RCC 7860 (cell line): ENCODE results near the gene CSF3.

Source experiments
- DNase-seq: peaks from one replicate; pipeline ENCODE4 v3.0.0-alpha.2; 2015; ENCODE audit warnings: low spot score
- FAIRE-seq: peaks from 2 replicates; lab custom pipeline; 2012; peaks lifted over from hg19 to GRCh38; lab: Jason Lieb, UNC

The CSF3 gene

DNA sequence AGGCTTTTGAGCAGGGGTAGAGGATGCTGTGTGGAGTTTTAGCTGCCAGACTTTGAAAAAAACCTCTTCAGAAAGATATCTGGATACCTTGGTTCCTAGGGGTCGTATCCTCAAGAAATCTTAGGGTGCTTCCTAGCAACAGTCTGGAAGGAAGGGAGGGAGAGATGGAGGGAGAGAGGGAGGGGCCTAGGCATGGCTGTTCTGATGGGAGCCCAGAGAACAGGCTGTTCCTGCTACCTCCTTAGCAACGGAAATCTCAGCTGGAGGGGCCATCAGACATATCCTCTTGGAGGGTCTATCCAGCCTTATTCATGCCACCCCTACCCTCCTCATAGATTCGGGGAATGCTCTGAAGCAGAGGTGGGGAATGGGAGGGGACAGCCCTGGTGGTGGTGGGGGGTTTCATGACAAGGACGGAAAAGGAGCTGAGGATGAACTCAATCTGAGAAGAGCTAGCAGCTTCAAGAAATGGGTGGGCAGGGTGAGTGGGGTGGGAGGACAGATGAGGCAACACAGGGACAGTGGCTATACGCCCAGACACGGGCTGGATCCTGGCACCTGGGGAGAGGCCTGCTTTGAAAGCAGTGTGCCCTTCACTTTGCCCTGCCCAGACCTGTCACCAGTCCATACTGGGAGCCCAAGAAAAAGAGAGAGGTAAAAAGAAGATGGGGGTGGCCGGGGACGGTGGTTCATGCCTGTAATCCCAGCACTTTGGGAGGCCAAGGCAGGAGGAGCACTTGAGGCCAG is 44.7 kb downstream of the CSF3 start:
- DNase-seq (no peak), FAIRE-seq (no peak)

DNA sequence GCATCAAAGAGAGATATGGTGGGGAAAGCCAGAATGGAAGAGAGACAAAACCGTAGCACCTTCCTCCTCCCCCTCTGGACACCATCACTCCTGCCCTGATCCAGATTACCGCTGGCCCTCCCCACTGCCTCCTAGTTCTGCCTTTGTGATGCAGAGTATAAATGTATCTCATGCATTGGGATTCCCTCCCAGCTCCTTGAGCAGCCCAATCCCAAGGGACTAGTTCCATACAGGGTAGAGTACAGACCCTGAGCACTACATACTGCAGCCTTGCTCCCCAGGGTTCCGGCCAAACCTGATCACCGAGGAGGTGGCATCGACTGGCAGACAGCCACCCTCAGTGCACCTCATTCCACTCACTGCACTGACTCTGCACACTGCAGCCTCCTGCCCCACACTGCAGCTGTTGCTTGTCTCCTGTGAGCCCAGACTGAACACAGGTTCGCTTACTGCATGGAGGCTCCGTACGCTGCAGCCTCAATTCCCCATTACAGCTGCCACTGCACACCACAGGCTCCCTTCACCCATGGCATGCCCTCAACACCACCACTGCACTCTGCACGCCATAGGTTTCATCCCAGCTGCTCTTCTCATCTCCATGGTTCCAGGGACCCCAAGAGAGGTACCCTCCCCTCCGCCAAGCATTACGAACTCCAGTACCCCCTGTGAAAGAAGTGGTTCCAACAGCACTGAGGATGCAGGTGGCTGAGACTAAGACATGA is 45.8 kb downstream of the CSF3 start:
- DNase-seq (no peak), FAIRE-seq (no peak)

DNA sequence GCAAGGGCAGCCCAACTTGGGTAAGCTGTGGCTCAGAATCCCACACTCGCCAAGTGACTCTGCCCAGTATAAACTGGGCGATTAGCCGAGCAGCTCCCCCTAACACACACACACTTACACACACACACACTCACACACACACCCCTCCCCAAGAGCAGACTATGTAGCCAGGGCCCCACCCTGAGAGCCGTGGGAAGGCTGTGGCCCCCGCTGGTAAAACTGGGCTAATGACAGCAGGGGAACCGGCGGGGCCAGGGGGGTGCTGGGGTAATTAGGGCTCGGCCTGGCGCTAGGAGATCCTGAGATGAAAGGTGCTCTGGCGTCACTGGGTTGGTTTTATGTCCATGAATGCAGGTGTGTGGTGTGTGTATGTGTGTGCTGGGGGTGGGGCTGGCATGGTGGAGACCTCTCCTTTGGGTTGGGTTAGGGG is 46.4 kb downstream of the CSF3 start:
- DNase-seq (no peak), FAIRE-seq (no peak)

DNA sequence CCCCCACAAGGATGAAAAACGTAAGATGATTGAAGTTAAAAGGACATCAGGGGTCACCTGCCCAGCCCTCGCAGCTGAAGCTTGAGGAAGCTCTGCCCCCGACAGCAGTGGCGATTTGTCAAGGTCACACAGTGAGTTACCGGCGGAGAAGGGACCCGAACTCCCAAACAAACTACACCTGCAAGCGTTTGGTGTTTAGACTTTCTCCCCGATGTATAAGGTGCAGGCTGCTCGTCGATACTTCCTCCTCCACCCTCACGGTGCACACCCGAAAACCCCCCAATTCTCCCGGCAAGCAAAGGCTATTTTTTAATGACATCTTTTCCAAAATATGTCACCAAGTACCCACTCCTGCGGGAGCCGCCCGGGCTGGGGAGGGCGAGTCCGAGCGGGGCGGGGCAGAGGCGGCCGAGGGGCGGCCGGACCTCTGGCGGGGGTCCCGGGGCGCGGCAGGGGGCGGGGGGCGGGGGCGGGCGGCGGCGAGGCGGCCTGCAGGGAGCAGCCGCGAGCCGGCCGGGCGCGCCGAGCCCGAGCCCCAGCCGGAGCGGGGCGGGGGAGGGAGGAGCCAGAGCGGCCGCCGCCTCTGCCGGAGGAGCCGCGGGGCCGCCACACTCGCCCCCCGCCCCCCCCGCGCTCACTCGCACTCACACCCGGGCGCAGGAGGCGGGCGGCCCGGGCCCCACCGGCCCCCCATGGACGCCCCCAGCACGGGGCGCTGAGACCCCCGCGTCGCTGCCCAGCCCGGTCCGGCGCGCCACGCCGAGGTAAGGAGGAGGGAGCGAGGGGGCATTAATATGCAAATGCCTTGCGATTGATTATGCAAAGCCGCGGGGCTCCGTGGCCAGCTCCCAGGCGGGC is 47.3 kb downstream of the CSF3 start, which contains the start of gene THRA:
Gene THRA, plus strand, starts transcription at position 637 of the 858 bp plus-strand sequence. CDS start 11,524 bp downstream, outside the sequence.
- DNase-seq: no peak
- FAIRE-seq: no peak

DNA sequence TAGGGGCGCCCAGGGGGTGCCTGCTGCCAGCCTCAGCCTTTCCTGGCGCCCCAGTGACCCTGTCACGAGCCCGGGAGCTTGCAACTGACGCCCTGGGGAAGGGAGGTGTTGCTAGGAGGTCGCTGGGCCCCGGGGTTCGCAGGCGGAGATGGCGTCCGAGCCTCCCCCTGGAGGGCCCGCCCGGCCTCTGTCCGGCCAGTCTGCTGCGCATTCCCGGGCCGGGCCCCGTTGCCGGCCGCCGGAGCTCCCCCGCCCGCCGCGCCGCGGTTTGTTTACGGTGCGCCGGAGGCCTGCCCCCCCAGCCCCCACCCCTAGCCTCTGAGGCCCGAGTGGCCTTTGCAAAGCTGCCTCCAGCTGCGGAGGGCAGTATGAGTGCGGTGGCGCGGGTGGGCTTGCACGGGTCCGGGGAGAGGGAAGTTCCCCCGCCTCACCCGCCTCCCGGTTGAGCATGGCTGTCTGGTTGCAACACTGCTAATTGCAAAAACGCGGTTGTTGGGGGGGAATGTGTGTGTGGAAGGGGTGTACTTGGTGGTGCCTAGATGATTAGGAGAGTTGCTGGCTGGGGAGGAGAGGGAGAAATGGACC is 48.0 kb downstream of the CSF3 start:
- no peak for DNase-seq

DNA sequence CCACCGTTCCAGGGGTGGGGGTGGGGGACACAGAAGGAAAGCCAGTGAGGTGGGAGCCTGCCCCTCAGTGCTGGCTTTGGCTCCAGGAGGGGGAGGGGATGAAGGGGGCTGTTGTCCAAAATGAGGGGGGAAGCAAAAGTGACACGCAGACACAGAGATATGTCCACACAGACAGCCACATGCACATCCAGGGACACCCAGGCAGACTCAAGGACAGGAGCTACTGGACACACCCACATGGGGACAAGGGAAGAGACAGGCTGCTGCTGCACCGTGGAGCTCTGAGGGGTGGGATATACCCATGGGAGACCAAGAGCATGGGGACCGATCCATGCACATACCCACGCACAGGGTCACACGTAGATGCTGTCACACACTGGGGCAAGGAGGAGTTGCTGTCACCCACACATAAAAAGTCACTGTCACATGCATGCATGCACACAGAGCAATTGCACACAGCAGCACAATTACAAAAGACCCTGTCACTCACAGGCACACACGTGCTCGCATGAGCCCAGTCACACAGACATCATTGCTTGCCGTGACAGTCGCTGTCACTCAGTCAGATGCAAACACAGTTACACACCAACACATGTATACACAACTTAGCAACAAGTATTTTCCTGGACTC is 48.8 kb downstream of the CSF3 start:
- no peak for FAIRE-seq
- DNase-seq: no peak

More for the DNA sequence above, 48.0 kb downstream of the CSF3 start:
- FAIRE-seq: no peak

DNA sequence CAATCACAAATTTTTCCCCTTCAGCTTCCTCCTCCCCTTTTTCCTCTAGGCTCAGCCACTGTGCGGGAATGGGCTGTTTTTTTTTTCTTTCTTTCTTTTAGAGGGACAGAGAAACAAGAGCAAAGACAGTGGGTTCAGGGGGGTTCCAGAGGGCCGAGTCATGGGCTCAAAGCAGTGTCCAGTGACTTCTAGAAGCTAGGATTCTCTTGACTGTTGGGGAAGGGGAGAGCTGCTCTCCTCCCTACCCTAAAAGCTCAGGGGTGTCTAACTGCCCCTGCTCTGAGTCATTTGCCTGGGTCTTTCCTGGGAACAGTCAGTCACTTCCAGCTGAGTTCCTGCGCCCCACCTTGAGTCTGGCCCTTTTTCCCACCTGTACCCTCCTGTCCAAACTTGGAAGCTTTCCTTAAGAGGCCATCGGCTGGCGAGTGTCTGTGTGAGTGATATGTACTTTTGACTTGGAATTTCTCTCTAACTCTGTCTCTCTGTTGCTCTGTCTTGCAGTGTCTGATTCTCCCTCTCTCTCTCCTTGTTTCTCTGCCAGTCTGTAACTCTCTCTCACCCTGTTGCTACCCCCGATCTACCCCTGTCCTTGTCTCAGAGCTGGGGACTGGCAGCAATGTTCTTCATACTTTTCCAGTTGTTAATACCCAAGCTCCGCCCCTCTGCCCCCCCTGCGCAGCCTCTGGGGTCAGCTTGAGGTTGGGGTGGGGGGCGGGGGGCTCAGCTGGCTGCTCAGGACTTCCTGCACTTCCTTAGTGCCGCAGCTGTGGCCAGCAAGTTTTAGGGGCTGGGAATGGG is 49.9 kb downstream of the CSF3 start:
- FAIRE-seq (no peak), DNase-seq (no peak)

DNA sequence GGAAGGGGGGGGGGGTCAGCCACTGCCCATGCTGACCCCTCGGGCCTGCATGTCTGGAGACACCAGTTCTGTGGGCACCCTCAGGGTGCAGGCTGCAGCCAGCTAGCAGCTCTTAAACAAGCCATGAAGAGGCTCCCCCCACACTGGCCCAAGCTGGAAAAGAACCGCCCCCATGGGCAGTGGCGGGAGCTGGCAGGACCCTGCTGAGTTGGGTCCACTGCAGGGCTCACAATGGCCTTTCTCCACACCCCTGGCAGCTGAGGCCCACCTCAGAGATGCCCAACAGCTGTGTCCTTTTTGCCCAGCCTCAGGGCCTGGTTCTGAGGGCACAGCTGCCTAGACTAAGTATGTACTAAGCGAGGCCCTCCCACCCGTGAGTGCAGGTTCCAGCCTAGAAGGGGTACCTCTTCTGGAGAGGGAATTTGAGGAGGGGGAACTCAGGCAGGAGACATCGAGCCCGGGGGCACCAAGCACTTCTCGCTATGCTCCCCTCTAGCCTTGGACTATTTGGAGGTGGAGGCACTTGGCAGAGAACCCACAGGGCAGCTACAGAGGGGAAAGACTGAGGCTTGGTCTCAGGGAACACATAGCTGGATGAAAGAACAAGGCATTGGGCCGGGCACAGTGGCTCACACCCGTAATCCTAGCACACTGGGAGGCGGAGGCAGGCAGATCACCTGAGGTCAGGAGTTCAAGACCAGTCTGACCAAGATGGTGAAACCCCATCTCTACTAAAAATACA is 50.7 kb downstream of the CSF3 start:
- FAIRE-seq: no peak
- DNase-seq: no peak
